GM18868 (cell line): Measurements from ENCODE around the gene INHBE.
A peak's percentile ranks its signal among the peaks of the same experiment; 100 is the strongest.
"Not testable (repeated sequence)": the region's sequence is repeated elsewhere in the genome, so short reads cannot be mapped to it uniquely, and the experiment has no call there.

Experiments
- ATAC-seq: cut with Tn5 transposase; IDR thresholded peaks from one replicate; pipeline ENCODE4 v1.9.1; 2021; ENCODE audit warnings: mild to moderate bottlenecking, moderate library complexity; ENCODE audit not compliant: unreplicated experiment

Gene INHBE

GRCh38 chr12:57439762-57440266 is 15.3 kb upstream of the INHBE start:
- no peak for ATAC-seq

DNA sequence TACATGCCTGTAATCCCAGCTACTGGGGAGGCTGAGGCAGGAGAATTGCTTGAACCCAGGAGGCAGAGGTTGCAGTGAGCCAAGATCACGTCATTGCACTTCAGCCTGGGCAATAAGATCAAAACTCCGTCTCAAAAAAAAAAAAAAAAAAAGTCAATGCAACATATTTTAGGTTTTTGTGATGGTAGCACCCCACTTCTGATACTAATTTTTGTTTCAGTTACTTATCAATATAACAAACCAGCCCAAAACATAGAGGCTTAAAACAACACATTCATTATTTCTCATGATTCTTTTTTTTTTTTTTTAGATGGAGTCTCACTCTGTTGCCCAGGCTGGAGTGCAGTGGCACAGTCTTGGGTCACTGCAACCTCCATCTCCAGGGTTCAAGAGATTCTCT is 13.7 kb upstream of the INHBE start:
- not testable (repeated sequence) for ATAC-seq

- no peak for ATAC-seq
These were observed 13.2 kb upstream of the INHBE start for GRCh38 chr12:57441846-57442427.

DNA sequence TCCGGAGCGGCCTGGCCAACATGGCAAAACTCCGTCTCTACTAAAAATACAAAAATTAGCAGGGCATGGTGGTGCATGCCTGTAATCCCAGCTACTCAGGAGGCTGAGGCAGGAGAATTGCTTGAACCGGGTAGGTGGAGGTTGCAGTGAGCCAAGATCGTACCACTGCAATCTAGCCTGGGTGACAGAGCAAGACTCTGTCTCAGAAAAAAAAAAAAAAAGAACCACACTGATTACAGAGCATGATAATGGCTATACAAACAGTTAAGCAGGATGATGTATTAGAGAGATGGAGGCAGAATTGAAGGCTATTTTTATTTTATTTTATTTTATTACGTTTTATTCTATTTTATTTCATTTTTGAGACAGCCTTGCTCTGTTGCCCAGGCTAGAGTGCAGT is 10.8 kb upstream of the INHBE start:
- not testable (repeated sequence) for ATAC-seq

DNA sequence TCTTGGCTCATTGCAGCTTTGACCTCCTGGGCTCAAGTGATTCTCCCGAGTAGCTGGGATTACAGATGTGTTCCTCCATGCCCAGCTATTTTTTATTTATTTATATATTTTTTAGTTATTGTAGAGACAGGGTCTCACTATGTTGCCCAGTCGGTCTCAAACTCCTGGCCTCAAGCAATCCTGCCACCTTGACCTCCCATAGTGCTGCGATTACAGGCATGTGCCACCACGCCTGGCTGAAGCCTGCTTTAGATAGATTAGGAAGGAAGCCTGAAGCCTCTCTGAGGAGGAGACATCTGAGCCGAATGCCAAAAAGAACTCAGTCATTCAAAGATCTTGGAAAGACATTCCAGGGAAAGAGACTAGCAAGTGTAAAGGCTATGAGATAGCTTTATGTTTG is 10.4 kb upstream of the INHBE start:
- ATAC-seq, result no peak

GRCh38 chr12:57446292-57446960 is 8.7 kb upstream of the INHBE start:
- ATAC-seq, result no peak

DNA sequence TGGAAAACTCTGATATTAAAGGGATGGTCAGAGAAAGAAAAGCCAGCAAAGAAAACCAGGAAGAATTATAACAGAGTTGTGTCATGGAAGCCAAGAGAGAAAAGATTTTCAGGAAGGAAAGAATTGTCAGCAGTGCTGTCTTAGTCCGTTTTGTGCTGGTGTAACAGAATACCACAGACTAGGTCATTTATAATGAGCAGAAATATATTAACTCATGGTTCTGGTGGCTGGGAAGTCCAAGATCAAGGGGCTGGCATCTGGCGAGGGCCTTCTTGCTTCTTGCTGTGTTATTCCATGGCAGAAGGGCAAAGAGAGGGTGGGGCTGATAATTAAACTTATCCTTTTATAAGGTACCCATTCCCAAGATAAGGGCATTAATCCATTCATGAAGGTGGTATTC is 6.4 kb upstream of the INHBE start:
- no peak for ATAC-seq

- no peak for ATAC-seq
These were observed 5.7 kb upstream of the INHBE start for GRCh38 chr12:57449375-57449774.

DNA sequence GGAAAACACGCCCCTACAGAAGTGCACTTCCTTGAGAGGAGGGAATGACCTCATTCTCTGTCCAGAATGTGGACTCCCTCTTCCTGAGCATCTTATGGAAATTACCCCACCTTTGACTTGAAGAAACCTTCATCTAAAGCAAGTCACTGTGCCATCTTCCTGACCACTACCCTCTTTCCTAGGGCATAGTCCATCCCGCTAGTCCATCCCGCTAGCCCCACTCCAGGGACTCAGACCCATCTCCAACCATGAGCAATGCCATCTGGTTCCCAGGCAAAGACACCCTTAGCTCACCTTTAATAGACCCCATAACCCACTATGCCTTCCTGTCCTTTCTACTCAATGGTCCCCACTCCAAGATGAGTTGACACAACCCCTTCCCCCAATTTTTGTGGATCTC is 5.0 kb upstream of the INHBE start:
- ATAC-seq, result no peak

DNA sequence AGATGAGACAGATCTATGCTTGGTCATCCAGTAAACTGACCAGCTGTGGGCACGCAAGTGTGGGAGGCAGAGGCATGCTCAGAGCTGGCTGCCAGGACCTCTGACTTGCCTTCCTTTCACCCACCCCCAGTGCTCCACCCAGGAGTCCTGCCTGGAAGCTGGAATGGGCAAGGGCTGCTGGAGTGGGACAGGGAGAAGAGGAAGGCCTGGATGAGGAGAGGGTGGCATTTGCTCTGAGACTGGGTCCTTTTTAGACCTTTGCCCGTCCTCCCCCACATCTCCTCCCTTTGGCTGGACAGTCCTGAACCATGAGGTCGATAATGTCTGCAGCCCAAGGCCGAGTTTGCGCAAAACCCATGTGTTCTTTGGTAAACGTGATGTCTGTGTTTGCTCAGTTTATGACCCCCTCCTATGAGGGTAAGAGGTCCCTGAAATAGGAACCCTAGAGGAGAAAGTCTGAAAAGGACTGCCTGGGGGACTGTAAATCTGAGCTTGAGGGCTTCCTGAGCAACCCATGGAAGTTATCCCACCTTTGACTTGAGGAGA is 3.8 kb upstream of the INHBE start:
- no peak for ATAC-seq

- no peak for ATAC-seq
These were observed 2.7 kb upstream of the INHBE start for GRCh38 chr12:57452181-57452936.

DNA sequence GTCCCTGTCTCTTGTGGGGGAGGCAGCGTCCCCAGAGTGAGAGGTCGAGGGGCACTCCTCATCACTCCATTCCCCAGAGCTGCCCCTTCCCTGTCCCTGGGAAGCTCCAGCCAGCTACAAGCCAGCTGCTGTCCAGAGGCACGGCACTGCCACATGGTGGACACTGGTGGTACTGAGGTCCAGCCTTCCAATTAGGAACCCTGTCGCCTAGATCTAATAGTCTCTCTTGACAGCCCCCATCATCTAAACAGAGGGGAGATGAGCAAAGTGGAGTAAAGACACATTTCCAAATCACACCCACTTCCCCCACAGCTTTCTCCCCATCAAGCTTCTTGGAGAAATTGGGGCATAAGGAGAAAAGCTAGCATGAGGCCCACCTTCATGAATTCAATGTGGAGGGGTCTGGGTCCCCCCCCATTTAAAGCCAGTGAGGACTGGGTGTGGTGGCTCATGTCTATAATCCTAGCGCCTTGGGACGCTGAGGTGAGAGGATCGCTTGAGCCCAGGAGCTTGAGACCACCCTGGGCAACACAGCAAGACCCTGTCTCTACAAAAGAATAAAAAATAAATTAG is 2.1 kb upstream of the INHBE start:
- peak; percentile 58 for ATAC-seq

DNA sequence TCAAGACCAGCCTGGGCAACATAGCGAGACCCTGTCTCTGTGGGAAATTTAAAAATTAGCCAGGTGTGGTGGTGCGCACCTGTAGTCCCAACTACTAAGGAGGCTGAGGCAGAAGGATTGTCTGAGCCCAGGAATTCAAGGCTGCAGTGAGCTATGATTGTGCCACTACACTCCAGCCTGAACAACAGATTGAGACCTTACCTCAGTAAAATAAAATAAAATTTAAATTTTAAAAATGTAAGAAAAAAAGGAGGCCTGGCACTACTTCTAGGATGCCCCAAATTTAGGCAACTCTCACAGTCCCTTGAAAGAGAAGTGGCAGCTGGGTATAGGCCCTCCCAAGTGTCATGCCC is 918 bp upstream of the INHBE start:
- ATAC-seq, result no peak

GRCh38 chr12:57455374-57456144 is 452 bp downstream of the INHBE start:
- no peak for ATAC-seq

GRCh38 chr12:57456145-57456700 is 1.1 kb downstream of the INHBE start:
- peak; percentile 35 for ATAC-seq

DNA sequence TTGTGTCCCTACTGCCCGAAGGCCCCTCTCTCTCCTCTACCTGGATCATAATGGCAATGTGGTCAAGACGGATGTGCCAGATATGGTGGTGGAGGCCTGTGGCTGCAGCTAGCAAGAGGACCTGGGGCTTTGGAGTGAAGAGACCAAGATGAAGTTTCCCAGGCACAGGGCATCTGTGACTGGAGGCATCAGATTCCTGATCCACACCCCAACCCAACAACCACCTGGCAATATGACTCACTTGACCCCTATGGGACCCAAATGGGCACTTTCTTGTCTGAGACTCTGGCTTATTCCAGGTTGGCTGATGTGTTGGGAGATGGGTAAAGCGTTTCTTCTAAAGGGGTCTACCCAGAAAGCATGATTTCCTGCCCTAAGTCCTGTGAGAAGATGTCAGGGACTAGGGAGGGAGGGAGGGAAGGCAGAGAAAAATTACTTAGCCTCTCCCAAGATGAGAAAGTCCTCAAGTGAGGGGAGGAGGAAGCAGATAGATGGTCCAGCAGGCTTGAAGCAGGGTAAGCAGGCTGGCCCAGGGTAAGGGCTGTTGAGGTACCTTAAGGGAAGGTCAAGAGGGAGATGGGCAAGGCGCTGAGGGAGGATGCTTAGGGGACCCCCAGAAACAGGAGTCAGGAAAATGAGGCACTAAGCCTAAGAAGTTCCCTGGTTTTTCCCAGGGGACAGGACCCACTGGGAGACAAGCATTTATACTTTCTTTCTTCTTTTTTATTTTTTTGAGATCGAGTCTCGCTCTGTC is 1.8 kb downstream of the INHBE start:
- no peak for ATAC-seq

GRCh38 chr12:57458665-57459054 is 3.6 kb downstream of the INHBE start:
- ATAC-seq, result no peak

DNA sequence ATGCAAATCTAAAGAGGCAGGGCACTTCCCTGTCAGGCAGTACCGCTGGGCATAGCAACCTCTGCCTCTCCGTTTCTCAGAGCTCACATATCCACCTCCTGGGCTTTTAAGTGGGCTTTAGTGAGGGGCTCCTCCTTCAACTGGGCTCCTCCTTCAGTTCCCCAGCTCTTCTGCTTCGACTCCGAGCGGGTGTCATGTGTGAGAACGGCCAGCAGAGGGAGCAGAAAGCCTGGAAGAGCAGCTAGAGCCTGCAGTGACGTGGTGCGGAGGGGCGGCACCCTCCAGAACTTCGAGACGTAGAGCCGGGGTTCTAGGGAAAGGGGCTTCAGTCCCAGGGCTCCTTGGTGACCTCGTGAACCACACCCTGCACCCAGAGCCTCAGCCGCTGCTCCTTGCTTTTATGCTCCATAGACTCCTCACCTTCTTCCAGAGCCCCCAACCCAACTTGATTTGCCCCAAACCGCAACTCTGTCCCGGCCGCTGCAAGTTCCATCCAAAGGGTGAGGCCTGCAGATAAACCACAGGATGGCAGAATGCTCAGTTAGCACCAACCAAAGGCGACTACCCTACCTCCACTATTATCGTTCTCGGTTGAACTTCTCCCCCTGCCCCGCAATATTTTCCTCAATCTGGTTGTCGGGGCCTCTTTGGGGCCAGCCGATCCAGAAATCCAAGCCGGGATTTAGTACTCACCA is 4.1 kb downstream of the INHBE start:
- ATAC-seq, result peak; percentile 72
